Fibroblast of mammary gland (primary cell): ENCODE data around the gene HSD17B13.

Source experiments
- DNase-seq: peaks from one replicate; pipeline ENCODE4 v3.0.0-alpha.2; 2010; ENCODE audit warnings: low read depth
- H3K4me3 ChIP-seq: 2 replicates; pipeline ENCODE4 v1.5.1; 2011; ENCODE audit warnings: low read depth, mild to moderate bottlenecking, low read length, moderate library complexity; ENCODE audit not compliant: control insufficient read depth
- CTCF ChIP-seq: conservative IDR thresholded peaks from 2 replicates; pipeline ENCODE4 v1.5.1; 2011; ENCODE audit warnings: low read depth, low read length, inconsistent platforms; ENCODE audit not compliant: control insufficient read depth, insufficient read depth

HSD17B13 gene

GRCh38 chr4:87255755-87256154 is 66.9 kb downstream of the HSD17B13 start:
- TF ChIP-seq CTCF, result no peak
- H3K4me3 ChIP-seq, result no peak overlapping the region
- DNase-seq, result no peak
